ENCODE data around the gene PDCD1.

PDCD1 gene

DNA sequence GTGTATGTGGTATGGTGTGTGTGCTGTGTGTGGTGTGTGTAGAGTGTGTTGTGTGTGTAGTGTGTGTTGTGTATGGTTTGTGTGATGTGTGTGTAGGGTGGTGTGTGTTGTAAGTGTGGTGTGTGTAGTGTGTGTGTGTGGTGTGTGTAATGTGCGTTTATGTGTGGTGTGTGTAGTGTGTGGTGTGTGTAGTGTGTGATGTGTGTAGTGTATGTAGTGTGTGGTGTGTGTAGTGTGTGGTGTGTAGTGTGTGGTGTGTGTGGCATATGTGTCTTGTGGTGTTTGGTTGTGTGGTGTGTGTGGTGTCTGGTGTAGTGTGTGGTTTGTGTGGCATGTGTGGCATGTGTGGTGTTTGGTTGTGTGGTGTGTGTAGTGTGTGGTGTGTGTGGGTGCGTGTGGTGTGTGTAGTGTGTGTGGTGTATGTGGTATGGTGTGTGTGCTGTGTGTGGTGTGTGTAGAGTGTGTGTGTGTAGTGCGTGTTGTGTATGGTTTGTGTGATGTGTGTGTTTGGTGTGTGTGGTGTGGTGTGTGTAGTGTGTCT is 6.8 kb upstream of the PDCD1 start:
- DNase-seq (ENCODE audit: low spot score): no peak

DNA sequence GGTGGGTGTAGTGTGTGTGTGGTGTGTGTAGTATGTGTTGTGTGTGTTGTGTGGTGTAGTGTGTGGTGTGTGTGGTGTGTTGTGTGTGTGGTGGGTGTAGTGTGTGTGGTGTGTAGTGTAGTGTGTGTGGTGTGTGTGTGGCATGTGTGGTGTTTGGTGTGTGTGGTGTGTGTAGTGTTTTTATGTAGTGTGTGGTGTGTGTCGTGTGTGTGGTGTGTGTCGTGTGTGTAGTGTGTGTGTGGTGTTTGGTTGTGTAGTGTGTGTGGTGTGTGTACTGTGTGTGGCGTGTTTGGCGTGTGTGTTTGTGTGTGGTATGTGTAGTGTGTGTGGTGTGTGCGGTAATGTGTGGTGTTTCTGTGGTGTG is 6.1 kb upstream of the PDCD1 start:
- no peak for DNase-seq (ENCODE audit: low spot score)

DNA sequence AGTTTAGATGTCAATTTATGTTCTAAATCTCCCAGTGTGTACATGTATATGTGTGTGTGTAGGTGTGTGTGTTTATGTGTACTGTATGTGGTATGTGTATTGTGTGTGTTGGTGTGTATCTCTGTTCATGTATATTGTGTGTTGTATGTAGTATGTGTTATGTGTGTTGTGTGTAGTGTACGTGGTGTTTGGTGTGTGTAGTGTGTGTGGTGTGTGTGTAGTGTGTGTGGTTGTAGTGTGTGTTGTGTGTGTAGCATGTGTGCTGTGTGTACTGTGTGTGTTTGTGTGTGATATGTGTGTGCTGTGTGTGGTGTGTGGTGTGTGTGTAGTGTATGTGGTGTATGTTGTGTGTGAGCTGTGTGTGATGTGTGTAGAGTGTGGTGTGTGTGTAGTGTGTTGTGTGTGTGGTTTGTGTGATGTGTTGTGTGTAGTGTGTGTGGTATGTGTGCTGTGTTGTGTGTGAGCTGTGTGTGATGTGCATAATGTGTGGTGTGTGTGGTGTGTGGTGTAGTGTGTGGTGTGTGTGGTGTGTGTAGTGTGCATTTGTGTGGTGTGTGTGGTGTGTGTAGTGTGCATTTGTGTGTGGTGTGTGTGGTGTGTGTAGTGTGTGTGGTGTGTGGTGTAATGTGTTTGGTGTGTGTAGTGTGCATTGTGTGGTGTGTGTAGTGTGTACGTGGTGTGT is 5.6 kb upstream of the PDCD1 start:
- no peak for DNase-seq (ENCODE audit: low spot score)

DNA sequence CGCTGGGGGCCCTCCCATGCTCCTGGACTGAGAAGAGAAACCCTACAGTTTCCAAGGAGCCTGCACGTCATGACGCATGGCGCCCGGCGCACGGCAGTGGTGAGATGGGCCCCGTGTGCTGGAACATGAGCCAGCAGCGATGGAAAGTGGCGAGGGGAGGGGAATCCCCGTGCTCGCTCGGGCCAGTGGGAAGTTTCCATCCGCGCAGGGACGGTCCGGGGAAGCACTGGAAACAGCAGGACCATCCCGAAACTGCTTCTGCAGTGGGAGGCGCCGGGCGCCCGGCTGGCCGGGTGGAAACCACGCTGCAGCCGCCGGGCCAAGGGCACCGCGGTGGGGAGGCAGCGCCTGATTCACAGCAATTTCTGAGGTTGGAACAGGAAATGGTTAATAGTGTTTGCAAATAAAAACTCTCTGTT is 4.9 kb upstream of the PDCD1 start:
- no peak for DNase-seq (ENCODE audit: low spot score)

DNA sequence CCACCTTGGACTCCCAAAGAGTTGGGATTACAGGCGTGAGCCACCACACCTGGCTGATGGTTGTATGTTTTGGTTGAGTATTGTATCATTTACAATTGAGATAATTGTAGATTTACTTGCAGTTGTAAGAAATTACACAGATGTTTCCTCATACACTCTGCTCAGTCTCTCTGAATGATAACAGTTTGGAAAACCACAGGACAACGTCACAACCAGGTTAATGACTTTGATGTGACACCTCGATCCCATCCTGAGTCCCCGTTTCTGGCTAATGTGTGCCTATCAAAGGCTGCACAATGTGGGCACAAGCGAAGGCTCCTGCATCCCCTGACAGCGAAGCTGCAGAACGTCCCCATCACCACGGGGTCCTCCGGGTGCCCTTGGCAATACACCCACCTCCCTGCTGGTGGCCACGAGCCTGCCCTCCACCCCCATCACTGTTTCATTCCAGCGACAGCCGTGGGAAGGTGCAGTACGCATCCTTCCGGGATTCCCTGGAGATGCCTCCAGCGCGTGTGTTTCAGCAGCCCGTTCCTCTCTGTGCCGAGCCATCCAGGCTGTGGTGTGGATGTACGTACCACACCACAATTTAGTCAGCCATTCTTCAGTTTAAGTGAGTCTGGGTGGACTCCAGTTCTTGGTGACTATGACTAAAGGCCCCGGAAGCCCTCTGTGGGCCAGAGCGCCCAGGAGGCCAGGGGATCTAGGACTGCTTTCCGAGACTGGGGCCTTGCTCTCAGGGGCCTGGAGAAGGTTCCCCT is 4.3 kb upstream of the PDCD1 start:
- no peak for DNase-seq (ENCODE audit: low spot score)

DNA sequence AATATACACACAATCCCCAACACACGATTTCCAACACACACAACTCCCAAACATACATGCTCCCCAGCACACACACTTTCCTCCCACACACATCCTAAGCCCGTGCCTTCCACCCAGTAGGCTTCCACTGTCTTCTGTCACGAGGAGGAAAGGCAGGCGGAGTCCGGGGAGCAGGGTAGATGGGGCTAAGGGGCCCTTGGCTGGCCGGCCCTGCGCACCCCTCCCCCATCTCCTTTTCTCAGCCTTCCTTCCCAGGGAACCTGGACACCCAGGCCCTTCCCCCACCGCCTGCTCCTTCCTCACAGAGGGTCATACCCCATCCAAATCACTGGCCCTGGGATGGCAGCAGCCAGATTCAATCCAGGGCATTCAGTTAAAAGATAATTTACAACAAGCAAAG is 3.4 kb upstream of the PDCD1 start:
- no peak for DNase-seq (ENCODE audit: low spot score)

DNA sequence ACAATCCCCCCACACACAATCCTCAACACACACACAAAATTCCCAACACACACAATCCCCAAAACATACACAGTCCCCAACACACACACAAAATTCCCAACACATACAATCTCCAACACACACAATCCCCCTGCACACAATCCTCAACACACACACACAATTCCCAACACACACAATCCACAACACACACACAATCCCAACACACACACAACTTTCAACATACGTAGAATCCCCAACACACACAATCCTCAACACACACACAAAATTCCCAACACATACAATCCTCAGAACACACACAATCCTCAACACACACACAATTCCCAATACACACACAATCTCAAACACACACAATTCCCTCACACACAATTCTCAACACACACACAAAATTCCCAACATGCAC is 2.6 kb upstream of the PDCD1 start:
- DNase-seq (ENCODE audit: low spot score): no peak

DNA sequence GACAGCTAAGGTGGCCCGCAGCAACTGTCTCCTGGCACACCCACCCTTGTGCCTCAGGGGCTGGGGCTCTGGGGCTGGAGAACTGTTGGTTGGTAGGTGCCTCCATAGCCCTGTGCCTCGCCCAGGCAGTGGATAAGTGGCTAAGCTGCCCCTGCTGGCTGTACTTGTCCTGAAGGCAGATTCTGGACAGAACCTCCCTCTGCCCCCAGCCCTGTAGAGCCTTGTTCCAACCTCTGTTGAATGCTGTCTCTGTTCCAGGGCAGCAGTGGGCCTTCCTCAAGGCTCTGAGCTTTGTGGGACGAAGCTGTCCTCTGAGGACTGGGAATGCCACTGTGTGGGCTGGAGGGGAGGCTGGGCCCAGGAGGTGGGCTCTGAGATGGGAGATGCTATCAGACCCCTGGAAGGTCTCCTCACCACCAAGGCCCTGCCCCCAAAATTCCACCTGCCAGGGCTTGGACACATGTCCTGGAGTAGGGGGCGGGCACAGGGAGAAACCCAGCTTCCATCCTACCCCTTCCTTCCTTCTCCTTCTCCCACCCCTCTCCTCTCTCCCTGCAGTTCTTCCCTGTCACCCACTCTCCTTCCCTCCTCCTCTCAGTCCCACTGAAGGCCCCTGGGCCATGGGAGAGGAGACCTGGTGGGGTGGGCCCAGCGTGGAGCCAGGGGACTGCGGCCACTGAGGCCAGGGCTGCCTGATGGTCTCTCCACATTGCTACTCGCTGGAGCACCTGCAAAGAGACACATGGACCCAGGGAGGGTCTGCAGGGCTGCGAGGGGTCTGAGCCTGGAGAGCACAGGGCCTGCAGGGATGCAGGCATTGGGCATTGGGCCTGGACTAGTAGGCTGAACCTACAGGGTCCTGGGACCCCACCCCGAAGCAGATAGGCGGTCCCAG is 1.7 kb upstream of the PDCD1 start:
- peak; percentile 48 for DNase-seq (ENCODE audit: low spot score)

DNA sequence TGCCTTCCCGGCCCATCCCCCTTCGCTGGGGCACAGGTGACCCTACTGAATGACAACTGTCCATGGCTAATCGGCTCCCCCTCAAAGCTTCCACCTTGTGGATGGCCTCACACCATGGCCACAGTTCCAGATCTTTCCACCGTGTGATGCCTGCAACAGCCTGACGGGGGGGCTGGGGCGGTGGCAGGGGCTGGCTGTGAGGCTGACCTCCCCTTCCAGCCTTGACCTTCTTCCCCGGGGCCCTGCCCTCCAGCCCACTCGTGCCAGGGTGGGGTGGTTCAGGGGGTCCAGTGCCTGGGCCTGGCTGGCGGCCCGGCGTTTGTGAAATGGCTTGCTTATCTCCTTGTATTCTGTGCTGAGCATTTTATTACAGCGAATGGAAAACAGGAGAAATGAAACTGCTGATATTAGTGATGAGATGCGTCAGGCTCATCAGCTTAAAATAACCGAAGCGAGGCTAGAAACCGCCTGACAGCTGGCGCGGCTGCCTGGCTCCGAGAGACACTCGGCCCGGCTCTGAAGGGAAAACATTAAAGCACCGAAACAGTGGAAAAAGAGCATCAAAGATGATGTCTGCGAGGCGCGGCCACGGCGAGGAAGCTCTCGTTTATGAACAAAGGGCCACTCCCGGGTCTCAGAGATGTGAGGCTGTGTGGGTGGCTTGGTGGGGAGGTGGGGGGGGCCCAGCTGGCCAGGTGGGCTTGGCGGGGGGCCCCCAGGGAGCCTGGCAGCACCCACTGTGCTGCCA is 916 bp upstream of the PDCD1 start:
- DNase-seq (ENCODE audit: low spot score): no peak

DNA sequence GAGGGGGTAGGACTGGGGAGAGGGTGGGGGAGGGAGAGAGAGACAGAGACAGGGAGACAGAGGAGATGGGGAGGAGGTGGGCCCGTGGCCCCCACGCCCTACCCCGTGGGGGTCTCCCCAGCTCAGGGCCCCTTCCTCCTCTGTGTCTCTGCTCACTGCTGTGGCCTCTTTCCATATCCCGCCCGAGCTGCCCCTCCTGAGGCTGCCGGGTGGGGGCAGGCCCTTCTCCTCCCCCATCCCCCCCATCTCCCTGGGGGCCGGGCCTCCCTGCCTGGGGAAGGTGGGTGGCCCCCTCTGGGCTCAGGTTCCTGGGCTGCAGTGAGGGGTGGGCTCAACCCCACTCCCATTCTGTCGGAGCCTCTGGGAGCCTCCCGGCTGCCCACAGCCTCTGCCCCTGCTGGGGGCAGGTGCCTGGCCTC is 332 bp upstream of the PDCD1 start:
- DNase-seq (ENCODE audit: low spot score): no peak

DNA sequence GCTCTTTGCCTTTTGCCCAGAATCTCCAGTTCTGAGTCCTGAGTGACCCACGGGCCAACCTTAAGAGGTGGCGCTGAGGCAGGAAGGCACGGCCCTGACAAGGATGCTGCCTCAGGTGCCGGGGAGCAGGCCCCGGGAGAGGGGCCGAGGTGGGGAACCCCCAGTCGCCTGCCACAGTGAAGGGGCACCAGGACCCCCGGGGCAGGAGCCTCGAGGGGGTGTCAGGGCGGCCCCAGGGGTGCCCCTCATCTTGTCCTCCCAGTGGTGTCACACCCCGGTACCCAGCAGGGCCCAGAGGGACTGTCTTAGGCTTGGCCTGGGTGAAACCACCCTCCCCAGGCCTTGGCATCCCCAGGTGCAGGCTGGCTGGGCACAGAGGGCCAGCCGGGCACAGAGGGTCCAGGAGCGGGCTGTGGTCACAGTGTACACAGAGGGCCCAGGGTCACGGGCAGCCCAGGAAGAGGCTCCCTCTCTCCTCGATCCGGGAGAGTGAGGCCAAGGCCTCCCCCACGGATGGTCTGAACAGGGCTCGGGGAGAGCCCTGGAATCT is 1.0 kb downstream of the PDCD1 start:
- no peak for DNase-seq (ENCODE audit: low spot score)

DNA sequence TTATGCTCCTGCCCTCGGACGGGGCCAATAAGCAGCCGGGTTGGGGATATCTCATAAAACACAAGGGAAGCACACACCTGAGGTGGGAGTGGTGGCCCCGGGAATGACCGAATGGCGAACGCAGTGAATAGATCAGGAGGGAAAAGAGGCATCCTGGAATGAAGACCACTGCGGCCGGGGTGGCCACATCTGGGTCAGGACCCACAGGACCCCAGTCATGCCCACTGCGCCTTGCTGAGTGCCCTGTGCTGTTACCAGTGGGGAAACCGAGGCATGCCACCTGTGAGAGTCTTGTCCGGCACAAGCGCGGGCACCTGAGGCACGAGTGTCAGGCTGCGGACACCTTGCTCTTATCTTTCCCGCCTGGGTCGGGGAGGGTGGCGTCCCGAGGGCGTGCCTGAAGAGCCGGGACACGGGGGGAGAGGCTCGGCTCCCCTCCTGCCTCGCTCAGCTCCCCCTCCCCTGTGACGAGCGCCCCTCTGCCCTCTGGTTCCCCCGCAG is 1.6 kb downstream of the PDCD1 start:
- DNase-seq (ENCODE audit: low spot score): no peak

DNA sequence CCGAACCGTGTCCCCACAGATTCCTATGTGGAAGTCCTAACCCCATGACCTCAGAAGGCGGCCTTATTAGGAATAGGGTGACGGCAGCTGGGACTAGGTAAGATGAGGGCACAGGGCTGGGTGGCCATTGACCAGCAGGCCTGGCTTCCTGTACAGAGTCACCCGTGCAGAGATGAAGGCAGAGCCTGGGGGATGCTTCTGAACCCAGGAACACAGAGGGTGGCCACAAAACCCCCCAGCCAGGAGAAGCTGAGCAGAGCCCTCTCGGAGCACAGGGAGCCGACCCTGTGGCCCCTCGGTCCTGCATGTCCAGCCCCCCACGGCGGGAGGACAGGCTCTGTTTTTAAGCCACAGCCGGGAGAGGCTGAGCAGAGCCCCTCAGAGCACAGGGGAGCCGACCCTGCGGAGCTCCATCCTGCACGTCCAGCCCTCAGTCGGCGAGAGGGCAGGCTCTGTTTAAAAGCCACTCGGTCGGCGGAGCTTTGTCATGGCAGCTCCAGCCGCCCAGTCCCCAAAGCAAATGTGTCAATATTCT is 2.7 kb downstream of the PDCD1 start:
- DNase-seq (ENCODE audit: low spot score): no peak

DNA sequence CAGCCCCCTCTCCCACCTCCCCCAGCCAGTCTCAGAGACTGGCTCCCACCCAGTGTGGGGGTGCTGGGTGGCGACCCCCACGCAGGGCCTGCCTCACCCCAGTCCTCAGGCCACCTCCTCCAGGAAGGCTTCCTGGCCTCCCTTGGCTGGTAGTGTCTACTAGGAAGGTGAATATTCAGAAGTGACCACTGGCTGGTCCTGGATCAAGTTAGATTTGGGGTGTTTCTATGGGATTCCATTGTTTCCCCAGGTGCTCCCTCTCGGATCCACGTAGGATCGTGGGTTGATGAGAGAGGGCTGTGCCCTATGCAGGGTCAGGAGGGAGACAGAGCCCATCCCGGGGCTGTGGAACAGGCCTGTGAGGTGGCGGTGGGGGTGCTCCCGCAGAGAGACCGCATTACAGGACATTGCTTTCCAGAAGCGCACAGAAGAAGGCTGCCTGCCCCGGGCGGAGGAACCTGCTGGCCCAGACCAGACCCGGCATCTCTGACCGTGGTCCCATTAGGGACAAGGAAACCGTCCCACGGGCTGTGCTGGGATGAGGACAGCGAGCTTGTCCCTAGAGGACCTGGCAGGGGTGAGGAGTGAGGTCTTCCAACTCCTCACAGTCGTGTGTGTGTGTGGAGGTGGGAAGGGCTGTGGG is 3.3 kb downstream of the PDCD1 start:
- no peak for DNase-seq (ENCODE audit: low spot score)

DNA sequence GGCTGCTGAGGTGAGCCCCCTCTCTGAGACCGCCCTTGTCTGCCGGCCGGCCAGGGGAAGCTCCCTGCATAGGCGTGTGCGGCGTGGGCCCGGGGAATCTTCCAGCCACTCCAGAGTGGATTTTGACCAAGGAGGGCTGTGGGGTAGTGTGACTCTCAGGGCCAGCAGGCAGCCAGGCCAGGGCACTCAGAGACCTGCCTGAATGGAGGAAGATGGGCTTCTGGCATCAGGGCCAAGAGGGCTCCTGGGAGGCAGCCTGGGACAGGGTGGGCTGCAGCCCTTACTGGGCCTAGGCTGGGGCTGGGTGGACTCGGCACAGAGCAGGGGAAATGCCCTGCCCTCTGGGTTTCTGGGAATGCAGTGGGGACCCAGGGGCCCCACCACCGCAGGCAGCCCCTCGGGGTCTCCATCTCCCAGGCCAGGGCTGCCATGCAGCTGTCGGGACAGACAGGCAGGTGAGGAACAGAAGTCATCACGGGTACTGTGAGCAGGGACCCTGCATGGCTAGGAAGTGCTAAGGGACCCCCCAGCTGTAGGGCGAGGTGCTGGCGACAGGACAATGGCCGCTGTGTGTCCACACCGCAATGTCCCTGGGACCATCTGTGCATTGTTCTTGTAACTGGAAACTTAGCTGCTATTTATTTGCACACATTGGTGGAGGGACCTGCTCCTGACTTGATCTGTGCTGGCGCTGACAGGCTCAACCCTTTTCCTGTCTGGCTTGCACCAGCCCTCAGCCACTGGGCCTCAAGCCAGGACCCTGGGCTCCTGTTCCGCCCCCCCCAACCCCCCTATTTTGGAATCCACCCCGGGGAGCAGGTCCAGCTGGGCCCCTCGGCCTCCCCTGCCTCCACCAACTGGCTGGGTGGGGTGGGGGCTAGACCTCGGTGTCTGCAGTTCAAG is 4.1 kb downstream of the PDCD1 start:
- DNase-seq (ENCODE audit: low spot score): no peak

DNA sequence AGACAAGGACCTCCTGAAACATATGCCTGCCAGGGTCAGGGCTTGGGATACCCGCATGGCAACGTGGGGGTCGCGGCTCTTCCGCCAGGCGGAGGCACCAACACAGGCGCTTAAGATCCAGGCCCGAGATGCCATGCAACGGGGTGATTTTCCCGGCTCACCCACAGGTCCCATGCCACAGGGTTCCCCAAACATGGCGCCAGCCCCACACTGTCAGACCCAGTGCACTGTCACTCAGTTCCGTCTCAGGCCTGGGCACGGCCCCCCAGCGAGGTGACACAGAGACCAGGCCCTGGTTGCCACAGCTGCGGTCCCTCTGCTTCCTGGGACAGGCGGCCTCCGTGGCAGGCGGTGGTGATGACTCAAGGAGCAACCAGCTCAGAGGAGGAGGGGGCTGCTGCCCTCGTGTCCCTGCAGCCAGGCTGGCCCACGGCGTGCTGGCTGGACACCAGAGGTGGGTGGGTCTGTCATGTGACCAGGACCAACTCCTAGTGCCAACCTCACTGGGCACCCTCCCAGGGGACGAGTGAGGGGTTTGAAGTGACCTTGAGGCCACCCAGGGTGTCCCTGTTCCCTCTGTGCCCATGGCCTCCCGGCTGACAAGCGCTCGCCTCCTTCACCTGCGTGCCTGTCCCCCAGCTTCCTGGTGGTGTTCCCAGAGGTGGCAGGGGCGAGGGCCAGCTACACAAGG is 4.9 kb downstream of the PDCD1 start:
- DNase-seq (ENCODE audit: low spot score): no peak

DNA sequence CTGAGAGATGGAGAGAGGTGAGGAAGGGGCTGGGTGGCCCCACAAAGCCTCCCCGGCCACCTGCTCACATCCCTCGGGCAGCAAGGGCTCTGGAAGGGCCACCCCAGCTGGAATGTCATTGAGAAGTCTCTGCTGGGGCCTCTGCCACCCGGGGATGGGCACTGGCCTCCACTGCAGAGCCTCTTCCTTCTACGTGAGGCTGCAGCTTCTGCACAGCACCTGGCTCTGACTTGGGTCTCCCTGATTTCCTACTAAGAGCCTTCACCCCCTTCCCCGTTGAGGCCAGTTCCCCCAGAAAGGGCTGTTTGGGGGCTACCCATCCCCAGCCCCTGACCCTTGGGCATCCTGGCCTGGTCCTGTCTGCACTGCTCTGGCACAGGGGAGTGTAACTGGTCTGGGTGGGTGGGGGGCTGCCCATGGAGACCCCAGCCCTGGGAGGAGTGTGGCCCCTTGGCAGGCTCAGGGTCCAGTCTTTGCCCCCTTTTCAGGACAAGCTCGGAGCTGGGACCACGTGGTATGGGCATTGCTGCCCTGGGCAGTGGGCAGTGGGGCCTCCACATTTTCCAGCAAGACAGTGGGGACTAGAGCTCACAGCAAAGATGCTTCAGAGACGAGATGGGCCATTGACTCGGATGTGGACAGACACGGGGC is 5.6 kb downstream of the PDCD1 start:
- DNase-seq (ENCODE audit: low spot score): no peak
